ENCODE measurements around the gene POLA1. TPM values are rescaled to one million over a fixed set of nuclear protein-coding genes. Genes with fewer than 3 reads are reported as not detected.

The POLA1 gene
- total and polyA plus RNA-seq, 7 experiments from 2014 or later: 4.1 to 26.6 (median 6.5) TPM

- H3K27me3 Mint-ChIP-seq: no peaks in the 10 kb centered on the region
- H3K27ac Mint-ChIP-seq: no peak overlapping the region
- peaks cover 0 to 2% (median 0%) of the 10 kb centered on the region in 11 donors for H3K9me3 Mint-ChIP-seq
- DNase-seq: no peak
- Histone ChIP-seq H3K36me3 (ENCODE audit: control insufficient read depth in 2 of 3, insufficient read depth in 3 of 3, low read length in 3 of 3) (no peaks in the 10 kb centered on the region), H3K9me3 (ENCODE audit: control insufficient read depth in 2 of 3, low read length in 3 of 3) (no peaks in the 10 kb centered on the region), H3K4me1 (ENCODE audit: control insufficient read depth in 2 of 2, insufficient read depth in 2 of 2, low read length in 2 of 2) (no peaks in the 10 kb centered on the region), H3K4me3 (ENCODE audit: low read length) (no peak overlapping the region), H3K27me3 (ENCODE audit: control insufficient read depth in 2 of 2, insufficient read depth in 2 of 2, low read length in 2 of 2) (no peaks in the 10 kb centered on the region), H3K27ac (ENCODE audit: low read depth, low read length) (no peak overlapping the region)
- peaks cover 0 to 9% (median 3%) of the 10 kb centered on the region in 5 donors for H3K36me3 Mint-ChIP-seq
- ATAC-seq: no peak
- no peak overlapping the region for H3K4me3 Mint-ChIP-seq
- H3K4me1 Mint-ChIP-seq: peaks cover 0 to 12% (median 2%) of the 10 kb centered on the region in 7 donors
- CTCF ChIA-PET: no interaction called here
- intact Hi-C loops (cut with micrococcal nuclease): no loop called here
- POLR2A ChIA-PET: no interaction called here
These were observed 183.0 kb downstream of the POLA1 start for GRCh38 chrX:24876530-24877287.

- Mint-ChIP-seq H3K36me3 (peaks cover 0 to 11% (median 5%) of the 10 kb centered on the region in 5 donors), H3K4me1 (peaks cover 0 to 12% (median 4%) of the 10 kb centered on the region in 7 donors), H3K4me3 (no peak overlapping the region), H3K27ac (no peak overlapping the region), H3K27me3 (no peaks in the 10 kb centered on the region), H3K9me3 (peaks cover 0 to 4% (median 0%) of the 10 kb centered on the region in 11 donors)
- CTCF ChIA-PET: no interaction called here
- POLR2A ChIA-PET: no interaction called here
- no peak overlapping the region for H3K27ac ChIP-seq (ENCODE audit: low read depth, low read length)
- DNase-seq (no peak), ATAC-seq (no peak)
- no peaks in the 10 kb centered on the region for H3K9me3 ChIP-seq (ENCODE audit: control insufficient read depth in 2 of 3, low read length in 3 of 3)
- H3K4me3 ChIP-seq (ENCODE audit: low read length): no peak overlapping the region
- no peaks in the 10 kb centered on the region for H3K36me3 ChIP-seq (ENCODE audit: control insufficient read depth in 2 of 3, insufficient read depth in 3 of 3, low read length in 3 of 3)
- no peaks in the 10 kb centered on the region for H3K4me1 ChIP-seq (ENCODE audit: control insufficient read depth in 2 of 2, insufficient read depth in 2 of 2, low read length in 2 of 2)
- H3K27me3 ChIP-seq (ENCODE audit: control insufficient read depth in 2 of 2, insufficient read depth in 2 of 2, low read length in 2 of 2): no peaks in the 10 kb centered on the region
- intact Hi-C loops (cut with micrococcal nuclease): no loop called here
These were observed 183.6 kb downstream of the POLA1 start for GRCh38 chrX:24877288-24877664.

- Histone ChIP-seq H3K36me3 (ENCODE audit: control insufficient read depth in 2 of 3, insufficient read depth in 3 of 3, low read length in 3 of 3) (no peaks in the 10 kb centered on the region), H3K27me3 (ENCODE audit: control insufficient read depth in 2 of 2, insufficient read depth in 2 of 2, low read length in 2 of 2) (no peaks in the 10 kb centered on the region), H3K4me3 (ENCODE audit: low read length) (no peak overlapping the region), H3K9me3 (ENCODE audit: control insufficient read depth in 2 of 3, low read length in 3 of 3) (no peaks in the 10 kb centered on the region), H3K27ac (ENCODE audit: low read depth, low read length) (no peak overlapping the region), H3K4me1 (ENCODE audit: control insufficient read depth in 2 of 2, insufficient read depth in 2 of 2, low read length in 2 of 2) (no peaks in the 10 kb centered on the region)
- Mint-ChIP-seq H3K27me3 (no peaks in the 10 kb centered on the region), H3K4me1 (peaks cover 0 to 12% (median 4%) of the 10 kb centered on the region in 7 donors), H3K9me3 (peaks cover 0 to 4% (median 0%) of the 10 kb centered on the region in 11 donors), H3K36me3 (peaks cover 0 to 11% (median 5%) of the 10 kb centered on the region in 5 donors), H3K27ac (no peak overlapping the region), H3K4me3 (no peak overlapping the region)
- ATAC-seq (no peak), DNase-seq (no peak)
- CTCF ChIA-PET: no interaction called here
- POLR2A ChIA-PET: no interaction called here
- intact Hi-C loops (cut with micrococcal nuclease): no loop called here
These were observed 184.3 kb downstream of the POLA1 start for GRCh38 chrX:24877854-24878650.

GRCh38 chrX:24879679-24880078 lies 186.0 kb downstream of the POLA1 start:
- CTCF ChIA-PET: no interaction called here
- H3K27me3 Mint-ChIP-seq: no peaks in the 10 kb centered on the region
- H3K36me3 ChIP-seq (ENCODE audit: control insufficient read depth in 2 of 3, insufficient read depth in 3 of 3, low read length in 3 of 3): no peaks in the 10 kb centered on the region
- no peaks in the 10 kb centered on the region for H3K4me1 ChIP-seq (ENCODE audit: control insufficient read depth in 2 of 2, insufficient read depth in 2 of 2, low read length in 2 of 2)
- POLR2A ChIA-PET: no interaction called here
- H3K27ac ChIP-seq (ENCODE audit: low read depth, low read length): no peak overlapping the region
- no peak for DNase-seq
- intact Hi-C loops (cut with micrococcal nuclease): no loop called here
- no peak for ATAC-seq
- no peaks in the 10 kb centered on the region for H3K9me3 ChIP-seq (ENCODE audit: control insufficient read depth in 2 of 3, low read length in 3 of 3)
- H3K4me3 ChIP-seq (ENCODE audit: low read length): no peak overlapping the region
- peaks cover 0 to 11% (median 5%) of the 10 kb centered on the region in 5 donors for H3K36me3 Mint-ChIP-seq
- no peak overlapping the region for H3K4me3 Mint-ChIP-seq
- H3K27ac Mint-ChIP-seq: no peak overlapping the region
- peaks cover 0 to 12% (median 4%) of the 10 kb centered on the region in 7 donors for H3K4me1 Mint-ChIP-seq
- no peaks in the 10 kb centered on the region for H3K27me3 ChIP-seq (ENCODE audit: control insufficient read depth in 2 of 2, insufficient read depth in 2 of 2, low read length in 2 of 2)
- peaks cover 0 to 4% (median 0%) of the 10 kb centered on the region in 11 donors for H3K9me3 Mint-ChIP-seq

- POLR2A ChIA-PET: no interaction called here
- no peak overlapping the region for H3K27ac ChIP-seq (ENCODE audit: low read depth, low read length)
These were observed 193.2 kb downstream of the POLA1 start for GRCh38 chrX:24886916-24887315.

GRCh38 chrX:24890677-24891076 lies 197.0 kb downstream of the POLA1 start:
- Mint-ChIP-seq H3K4me1 (no peaks in the 10 kb centered on the region), H3K27ac (no peak overlapping the region), H3K9me3 (peaks cover 0 to 15% (median 0%) of the 10 kb centered on the region in 11 donors), H3K4me3 (no peak overlapping the region), H3K36me3 (peaks cover 5 to 40% (median 29%) of the 10 kb centered on the region in 5 donors), H3K27me3 (no peaks in the 10 kb centered on the region)
- H3K4me1 ChIP-seq (ENCODE audit: control insufficient read depth in 2 of 2, insufficient read depth in 2 of 2, low read length in 2 of 2): no peaks in the 10 kb centered on the region
- ATAC-seq (no peak), DNase-seq (no peak)
- H3K36me3 ChIP-seq (ENCODE audit: control insufficient read depth in 2 of 3, insufficient read depth in 3 of 3, low read length in 3 of 3): no peaks in the 10 kb centered on the region
- POLR2A ChIA-PET: no interaction called here
- intact Hi-C loops (cut with micrococcal nuclease): no loop called here
- H3K4me3 ChIP-seq (ENCODE audit: low read length): no peak overlapping the region
- no peaks in the 10 kb centered on the region for H3K9me3 ChIP-seq (ENCODE audit: control insufficient read depth in 2 of 3, low read length in 3 of 3)
- H3K27ac ChIP-seq (ENCODE audit: low read depth, low read length): no peak overlapping the region
- CTCF ChIA-PET: no interaction called here
- no peaks in the 10 kb centered on the region for H3K27me3 ChIP-seq (ENCODE audit: control insufficient read depth in 2 of 2, insufficient read depth in 2 of 2, low read length in 2 of 2)

More at GRCh38 chrX:24886916-24887315, 193.2 kb downstream of the POLA1 start:
- H3K4me3 ChIP-seq (ENCODE audit: low read length): no peak overlapping the region
- H3K27me3 Mint-ChIP-seq: no peaks in the 10 kb centered on the region
- H3K9me3 ChIP-seq (ENCODE audit: control insufficient read depth in 2 of 3, low read length in 3 of 3): no peaks in the 10 kb centered on the region
- H3K4me1 Mint-ChIP-seq: peaks cover 0 to under 1% (median 0%) of the 10 kb centered on the region in 7 donors
- H3K36me3 Mint-ChIP-seq: peaks cover 6 to 29% (median 9%) of the 10 kb centered on the region in 5 donors
- H3K27ac Mint-ChIP-seq: no peak overlapping the region
- ATAC-seq (no peak), DNase-seq (no peak)
- H3K36me3 ChIP-seq (ENCODE audit: control insufficient read depth in 2 of 3, insufficient read depth in 3 of 3, low read length in 3 of 3): no peaks in the 10 kb centered on the region
- H3K9me3 Mint-ChIP-seq: no peaks in the 10 kb centered on the region
- CTCF ChIA-PET: no interaction called here
- no peaks in the 10 kb centered on the region for H3K4me1 ChIP-seq (ENCODE audit: control insufficient read depth in 2 of 2, insufficient read depth in 2 of 2, low read length in 2 of 2)
- intact Hi-C loops (cut with micrococcal nuclease): no loop called here
- no peak overlapping the region for H3K4me3 Mint-ChIP-seq
- no peaks in the 10 kb centered on the region for H3K27me3 ChIP-seq (ENCODE audit: control insufficient read depth in 2 of 2, insufficient read depth in 2 of 2, low read length in 2 of 2)

All from naive thymus-derived CD4-positive, alpha-beta T cell (primary cell).